NCI-H1417 treated with DMSO at 0.1 percent for 48 hours (cell line): Measurements from ENCODE around the gene LRRIQ3.

Source experiments
- DNase-seq: peaks from one replicate; lab custom pipeline; 2025; lab: John Stamatoyannopoulos, UW

LRRIQ3 gene

DNA sequence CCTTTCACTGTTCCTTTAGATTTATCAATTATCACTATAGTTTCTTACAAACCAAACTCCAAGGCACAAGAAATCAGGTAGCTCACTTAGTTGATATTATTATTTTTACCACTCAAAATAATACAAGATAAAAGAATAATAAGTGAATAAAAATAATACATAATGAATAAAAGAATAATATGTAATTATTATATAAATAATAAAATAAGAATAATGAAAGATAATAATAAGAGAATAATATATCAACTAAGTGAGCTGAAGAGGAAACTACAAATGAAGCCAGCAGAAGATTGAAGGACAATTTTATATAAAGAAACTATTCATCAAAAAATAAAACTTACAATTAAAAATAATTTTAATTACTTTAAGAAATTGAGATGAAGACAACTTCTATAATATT, 90.6 kb downstream of the LRRIQ3 start:
- no peak for DNase-seq

DNA sequence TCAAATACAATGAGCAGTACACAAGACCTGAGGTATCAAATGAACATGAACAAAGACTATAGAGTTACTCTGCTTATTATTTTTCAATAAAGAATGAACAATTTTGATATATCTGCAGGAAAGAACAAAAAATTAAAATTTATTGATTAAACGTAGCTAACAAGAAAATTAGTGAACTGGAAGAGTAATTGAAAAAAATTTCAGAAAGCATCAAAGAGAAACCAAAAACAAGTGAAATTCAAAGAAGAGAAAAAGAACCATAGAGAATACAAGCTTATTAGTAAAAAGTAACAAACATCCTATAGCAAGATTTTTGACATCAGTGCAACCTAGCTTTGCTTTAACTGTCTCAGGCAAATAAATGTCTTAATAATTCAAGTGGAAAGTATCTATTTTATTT, 106.6 kb downstream of the LRRIQ3 start:
- DNase-seq = no peak

DNA sequence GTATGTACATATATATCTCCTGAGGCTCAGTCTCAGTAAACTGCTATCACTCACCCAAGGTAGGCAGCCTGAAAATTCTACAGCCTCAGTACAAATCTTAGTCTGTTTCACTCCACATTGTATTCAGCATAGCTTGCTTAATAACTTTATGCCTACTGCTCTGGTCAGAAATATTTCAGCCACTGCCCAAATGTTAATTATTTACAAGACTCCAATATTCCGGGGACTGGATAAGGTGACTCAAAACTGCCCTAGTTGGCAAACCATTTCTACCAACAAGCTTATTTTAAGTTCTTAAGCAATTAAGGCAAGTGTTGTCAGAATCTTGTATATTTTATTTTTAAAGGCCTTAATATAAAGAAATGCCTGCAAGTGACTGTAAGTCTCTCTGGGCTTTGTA, 114.8 kb downstream of the LRRIQ3 start:
- DNase-seq = no peak

DNA sequence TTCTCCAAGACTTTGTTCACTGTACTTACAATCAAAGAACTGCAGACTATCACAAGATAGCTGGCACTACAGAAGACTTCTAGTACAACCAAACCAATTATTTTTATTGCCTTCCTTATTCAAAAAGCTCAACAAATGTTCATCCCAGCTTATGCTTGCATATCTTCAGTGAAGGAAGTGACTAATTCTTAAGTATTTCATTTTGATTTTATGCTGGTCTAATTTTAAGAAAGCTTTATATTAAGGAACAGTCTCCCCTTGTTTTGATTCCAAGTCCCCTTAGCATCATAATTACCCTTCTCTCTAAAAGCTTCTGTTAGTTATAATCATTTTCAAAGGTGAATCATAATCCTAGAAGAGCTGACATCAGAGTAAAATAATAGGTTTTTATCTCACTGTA, 132.9 kb downstream of the LRRIQ3 start:
- no peak for DNase-seq

DNA sequence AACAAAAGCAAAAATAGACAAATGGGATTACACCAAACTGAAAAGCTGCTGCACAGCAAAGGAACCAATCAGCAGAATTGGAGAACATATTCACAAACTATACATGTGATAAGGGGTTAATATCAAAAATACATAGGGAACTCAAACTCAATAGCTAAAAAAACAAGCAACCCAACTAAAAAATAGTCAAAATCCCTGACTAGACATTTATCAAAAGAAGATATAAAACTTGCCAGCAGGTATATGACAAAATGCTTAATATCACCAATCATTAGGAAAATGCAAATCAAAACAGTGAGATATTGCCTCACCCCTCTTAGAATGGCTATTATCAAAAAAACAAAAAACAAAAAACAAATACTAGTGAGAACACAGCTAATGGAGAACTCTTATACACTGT, 140.3 kb downstream of the LRRIQ3 start:
- no peak for DNase-seq

DNA sequence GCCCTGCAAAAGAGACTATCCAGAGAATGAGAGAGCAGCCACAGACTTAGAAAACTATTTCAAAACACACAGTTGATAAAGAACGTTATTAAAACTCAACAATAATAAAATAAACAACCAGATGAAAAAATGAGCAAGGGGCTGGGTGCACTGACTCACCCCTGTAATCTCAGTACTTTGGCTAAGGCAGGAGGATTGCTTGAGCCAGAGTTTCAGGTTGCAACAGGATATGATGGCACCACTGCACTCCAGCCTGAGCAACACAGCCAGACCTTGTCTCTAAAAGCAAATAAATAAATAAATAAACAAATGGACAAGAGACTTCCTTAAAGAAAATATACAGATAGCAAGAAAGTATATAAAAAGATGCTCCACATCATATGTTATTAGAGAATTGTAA, 144.6 kb downstream of the LRRIQ3 start:
- no peak for DNase-seq

DNA sequence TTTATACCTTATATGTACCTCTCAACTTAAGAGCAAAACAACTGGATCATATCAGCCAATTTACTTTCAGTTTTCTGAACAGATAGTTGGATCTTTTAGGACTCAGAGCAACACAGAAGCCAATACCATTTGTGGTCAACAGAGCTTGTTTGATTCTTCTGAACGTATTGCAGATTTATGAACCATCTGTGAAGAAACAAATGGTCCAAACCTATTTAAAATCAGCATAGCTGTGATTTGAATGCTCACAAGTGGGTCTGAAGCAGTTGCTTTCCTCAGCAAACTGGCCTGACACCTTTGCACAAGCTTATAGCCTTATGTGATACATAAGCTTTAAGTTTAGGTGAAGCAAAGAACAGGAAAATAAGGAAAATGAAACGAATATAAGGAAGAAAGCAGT, 147.6 kb downstream of the LRRIQ3 start:
- no peak for DNase-seq

DNA sequence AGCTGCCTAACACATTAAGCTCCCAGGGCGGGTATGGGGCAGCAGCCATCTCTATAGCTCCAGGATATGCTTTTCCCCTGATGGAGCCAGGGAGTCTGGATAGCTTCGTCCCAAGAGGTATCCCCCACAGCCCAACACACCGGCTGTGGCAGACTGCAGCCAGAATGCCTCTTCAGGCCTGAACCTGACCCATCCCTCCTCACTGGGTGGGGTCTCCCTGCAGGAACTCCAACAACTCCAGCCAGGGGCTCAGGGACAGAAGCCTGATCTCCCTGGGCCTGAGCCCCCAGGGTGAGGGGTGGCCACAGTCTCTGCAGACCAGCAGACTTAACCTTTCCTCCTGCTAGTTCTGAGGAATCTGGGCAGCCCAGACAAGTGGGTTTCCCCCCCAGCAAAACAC, 159.9 kb downstream of the LRRIQ3 start:
- DNase-seq = no peak

DNA sequence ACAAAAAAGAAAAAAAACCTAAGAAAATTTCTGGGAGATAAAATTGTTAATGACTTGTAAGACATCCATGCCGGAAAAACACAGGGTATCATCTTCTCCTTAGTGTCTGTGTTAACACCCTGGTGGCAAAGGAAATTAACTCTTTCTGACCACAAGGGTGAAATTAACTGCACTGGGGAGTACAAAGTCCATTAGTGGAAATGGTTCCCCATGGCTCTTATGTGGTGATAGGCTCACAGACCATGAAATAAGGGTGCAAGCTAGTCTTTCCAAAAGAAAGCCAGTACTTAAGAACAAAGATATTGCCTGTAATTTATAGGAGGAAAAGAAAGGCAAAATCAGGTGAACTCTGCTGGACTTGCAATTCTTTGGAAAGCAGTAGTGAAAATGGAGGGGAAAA, 185.4 kb downstream of the LRRIQ3 start:
- no peak for DNase-seq

DNA sequence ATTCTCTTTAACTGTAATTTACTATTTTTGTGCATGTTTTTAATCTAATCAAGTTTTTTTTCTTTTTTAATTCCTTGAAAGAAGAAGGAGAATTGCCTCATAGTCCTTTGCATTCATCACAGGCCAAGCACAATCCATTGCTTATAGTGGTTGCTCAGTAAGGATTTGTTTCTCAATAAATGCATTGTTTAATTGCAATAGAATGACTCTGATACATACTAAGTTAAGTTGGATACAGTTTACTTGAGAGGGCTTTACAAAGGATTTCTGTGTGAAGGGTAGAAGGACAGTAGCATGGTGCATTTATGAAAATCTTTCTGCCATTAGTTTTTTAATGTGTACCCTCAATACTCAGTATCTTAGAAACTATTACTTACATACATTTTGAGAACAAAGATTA, 186.2 kb downstream of the LRRIQ3 start:
- no peak for DNase-seq

DNA sequence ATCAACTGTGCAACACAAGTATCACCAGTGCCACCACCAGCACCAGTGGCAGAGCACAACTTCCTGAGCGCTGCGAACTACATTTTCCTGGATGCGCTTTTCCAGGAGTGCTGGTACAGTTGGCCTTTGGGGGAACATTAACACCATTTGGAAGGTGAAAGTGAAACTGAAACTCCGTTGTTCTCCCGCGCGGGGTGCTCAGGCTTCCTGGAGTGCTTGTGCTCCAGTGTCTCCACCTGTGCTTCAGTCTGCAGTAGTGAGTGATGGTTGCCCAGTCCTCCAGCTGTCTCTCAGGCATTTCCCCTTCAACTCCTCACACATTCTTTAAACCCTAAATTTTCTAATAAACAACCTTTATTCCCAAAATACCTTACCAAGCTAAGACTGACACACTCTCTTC, 187.8 kb downstream of the LRRIQ3 start:
- DNase-seq = no peak

DNA sequence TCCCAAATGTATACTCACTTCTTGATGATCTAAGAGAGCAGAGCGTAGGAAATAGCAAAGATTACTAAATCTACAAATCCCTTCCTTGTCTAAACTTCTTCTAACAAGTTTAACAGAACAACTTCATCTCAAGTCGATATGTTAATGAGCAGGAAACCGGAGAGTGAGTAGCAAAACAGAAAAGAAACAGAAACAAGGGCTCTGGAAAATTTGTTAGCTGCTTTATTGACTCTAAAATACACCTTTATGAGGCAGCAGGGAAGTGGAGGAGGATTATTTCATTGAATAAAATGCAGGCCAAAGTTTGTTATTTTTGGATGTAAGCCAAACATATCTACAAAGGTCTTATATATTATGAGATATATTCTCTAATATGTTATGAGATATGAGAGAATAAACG, 192.4 kb downstream of the LRRIQ3 start:
- no peak for DNase-seq

DNA sequence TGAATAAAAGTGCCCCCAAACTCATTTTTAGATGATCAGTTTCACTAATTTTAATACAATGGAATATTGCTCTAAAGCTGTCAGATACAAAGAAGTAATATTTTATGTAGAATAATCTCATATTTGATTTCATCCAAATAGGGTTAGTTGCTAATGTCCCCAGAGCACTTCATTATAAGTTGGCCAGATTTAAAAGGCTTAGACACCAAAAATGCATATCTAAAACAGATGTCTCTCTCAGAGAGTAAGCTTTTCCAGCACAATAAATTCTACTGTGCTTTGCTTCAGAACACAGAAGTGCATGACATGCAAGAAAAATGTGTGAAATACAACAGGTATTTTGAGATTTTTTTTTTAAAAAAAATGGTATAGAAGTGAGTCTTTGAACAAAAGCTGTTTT, 194.2 kb downstream of the LRRIQ3 start:
- DNase-seq = no peak

DNA sequence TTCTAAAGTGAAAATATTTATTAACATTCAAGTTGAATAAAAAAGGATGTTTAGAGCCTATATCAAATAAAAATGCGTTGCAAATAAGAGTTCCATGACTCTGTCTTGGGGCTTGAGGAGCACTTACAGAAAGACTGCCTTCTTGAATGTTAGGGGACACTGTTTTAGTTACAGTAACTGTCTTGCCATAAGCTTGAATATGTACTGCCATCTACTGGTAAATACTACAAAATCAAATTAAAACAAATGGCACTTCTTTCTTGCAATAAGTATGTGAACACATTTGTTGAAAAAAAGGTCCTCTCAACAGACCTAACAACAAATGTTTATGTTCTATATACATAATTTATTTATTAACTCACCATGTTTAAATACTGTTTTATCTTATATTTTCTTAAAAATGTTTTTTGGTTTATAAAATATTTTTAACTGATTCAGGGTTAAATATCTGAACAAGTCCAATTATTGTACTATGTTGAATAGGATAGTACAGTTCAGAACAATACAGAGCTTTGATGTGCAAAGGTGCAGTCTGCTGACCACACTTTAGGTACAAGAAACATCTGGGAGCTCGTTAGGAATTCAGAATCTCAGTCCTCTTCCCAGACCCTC, 199.5 kb downstream of the LRRIQ3 start:
- peak; percentile 28 for DNase-seq

DNA sequence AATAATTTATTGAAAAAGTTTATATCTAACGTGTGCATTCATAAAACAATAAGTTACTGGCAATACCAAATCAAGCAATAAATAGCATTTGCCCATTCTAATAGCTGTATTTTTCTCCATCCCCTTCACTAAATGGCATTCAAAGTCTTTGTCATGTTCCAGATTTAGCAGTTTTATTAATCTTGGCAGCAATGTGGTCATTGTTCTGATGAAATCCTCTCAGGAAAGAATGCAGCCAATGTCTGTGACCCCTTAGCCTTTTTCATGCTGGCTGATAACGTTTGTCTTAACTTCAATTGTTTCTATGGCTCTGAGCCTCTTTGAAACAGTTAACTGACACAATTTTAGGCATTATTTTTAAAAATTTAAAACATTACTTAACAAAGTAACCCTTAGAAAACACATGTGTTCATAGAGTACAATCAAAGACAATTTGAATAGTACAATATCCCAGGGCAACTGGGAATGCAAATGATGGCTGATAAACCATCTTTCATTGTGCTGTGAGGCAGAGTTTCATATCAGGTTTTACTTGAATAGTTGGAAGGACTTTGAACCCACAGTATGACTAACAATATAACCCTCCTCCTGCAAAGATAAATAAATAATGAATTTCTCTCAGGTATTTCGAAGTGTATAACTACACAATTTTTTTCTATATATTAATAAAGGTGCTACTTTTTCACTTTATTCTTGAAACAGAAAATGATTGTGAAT, 217.5 kb downstream of the LRRIQ3 start:
- no peak for DNase-seq

DNA sequence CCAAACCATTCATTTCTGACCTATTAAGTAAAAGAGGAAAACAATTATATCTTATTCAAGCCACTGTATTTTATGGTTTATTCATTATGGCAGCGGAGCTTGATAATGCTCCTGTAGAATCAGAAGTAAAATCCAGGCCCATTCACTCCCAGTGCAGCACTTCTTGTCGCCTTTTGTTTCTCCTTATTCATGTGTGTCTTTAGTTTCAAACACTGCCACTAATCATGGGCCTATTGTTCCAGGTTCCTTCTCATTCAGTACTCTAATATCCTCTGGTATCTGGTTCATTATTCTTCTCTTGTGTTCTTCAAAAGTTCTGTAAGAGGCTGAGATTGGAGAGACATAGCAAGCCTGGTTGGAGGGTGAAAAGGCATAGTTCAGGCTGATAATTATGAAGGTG, 218.3 kb downstream of the LRRIQ3 start:
- DNase-seq = no peak

DNA sequence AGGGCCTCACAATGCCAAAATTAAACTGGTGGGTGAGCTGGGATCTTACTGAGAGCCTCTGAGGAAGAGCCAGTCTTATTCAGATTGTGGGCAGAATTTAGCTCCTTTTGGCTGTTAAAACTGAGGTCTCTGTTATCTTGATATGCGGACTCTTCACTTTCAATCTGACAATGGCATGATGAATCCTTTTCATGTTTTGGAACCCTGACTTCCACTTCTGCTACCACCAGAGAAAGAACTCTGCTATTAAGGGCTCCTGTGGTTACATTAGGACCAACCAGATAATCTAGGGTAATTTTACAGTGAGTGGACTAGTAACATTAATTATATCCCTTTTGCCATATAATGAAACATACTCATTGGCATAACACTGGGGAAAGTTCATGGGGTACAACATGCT, 219.0 kb downstream of the LRRIQ3 start:
- DNase-seq = no peak
